K562 (cell line): ENCODE results near the gene FZD8.

Experiments used
- CTCF ChIP-seq, 3 experiments: IDR thresholded peaks in 2 of 3; conservative IDR thresholded peaks in 1 of 3; 2 replicates each; pipeline ENCODE4 v1.5.1; 2011 to 2012; ENCODE audit warnings: low read length in 3 of 3, mild to moderate bottlenecking in 3 of 3, control low read depth in 2 of 3, improper control_type of control experiment in 1 of 3, inconsistent platforms in 1 of 3, low read depth in 1 of 3, mixed read lengths in 1 of 3, moderate library complexity in 1 of 3; ENCODE audit not compliant: insufficient read depth in 2 of 3
- GTF2F1 ChIP-seq: IDR thresholded peaks from 2 replicates; pipeline ENCODE4 v1.6.1; 2011; ENCODE audit warnings: low read depth, low read length, improper control_type of control experiment
- HMG20A ChIP-seq: fragments of 450-650 bp; formaldehyde crosslinking; conservative IDR thresholded peaks from 2 replicates; pipeline ENCODE4 v1.4.0; 2020; ENCODE audit warnings: mild to moderate bottlenecking, mixed read lengths
- MAX ChIP-seq: sonication (generic); formaldehyde crosslinking; IDR thresholded peaks from 2 replicates; pipeline ENCODE4 v1.9.0; 2022; ENCODE audit warnings: mild to moderate bottlenecking, missing genetic modification reagents
- MYNN ChIP-seq, 2 experiments: sonication (generic); formaldehyde crosslinking in 1 of 2; IDR thresholded peaks; 2 replicates each; pipeline versions ENCODE4 v1.5.0 to v1.6.1; 2016 to 2020; ENCODE audit warnings: antibody characterized with exemption in 1 of 2, missing genetic modification reagents in 1 of 2
- NR3C1 ChIP-seq: sonication (generic); formaldehyde crosslinking; IDR thresholded peaks from 2 replicates; pipeline ENCODE4 v1.8.1; 2022; ENCODE audit warnings: missing genetic modification reagents
- PHF21A ChIP-seq: fragments of 450-650 bp; IDR thresholded peaks from 2 replicates; pipeline ENCODE4 v1.6.1; 2017; ENCODE audit warnings: low read depth, borderline replicate concordance
- PHF8 ChIP-seq: fragments of 200-600 bp; sonication (generic); IDR thresholded peaks from 2 replicates; pipeline ENCODE4 v1.6.1; 2012; ENCODE audit warnings: mixed run types, mild to moderate bottlenecking, inconsistent platforms, low read length, moderate library complexity, borderline replicate concordance
- POLR2AphosphoS5 ChIP-seq: IDR thresholded peaks from 2 replicates; pipeline ENCODE4 v1.6.1; 2011; ENCODE audit warnings: mild to moderate bottlenecking, low read depth, low read length, moderate library complexity; ENCODE audit not compliant: control insufficient read depth, insufficient read depth

GRCh38 chr10:35633006-35633980 is 8.8 kb downstream of the FZD8 start:
- TF ChIP-seq GTF2F1, result no peak
- TF ChIP-seq MYNN (IDR thresholded peaks at IDR 0.05), result no peak
- no peak for TF ChIP-seq MYNN (CRISPR knock-in tag; IDR thresholded peaks at IDR 0.05)
- TF ChIP-seq HMG20A, result no peak
- TF ChIP-seq PHF8, result no peak
- no peak for TF ChIP-seq MAX (CRISPR knock-in tag)
- no peak for TF ChIP-seq POLR2AphosphoS5
- TF ChIP-seq CTCF (IDR thresholded peaks at IDR 0.05 in 2 of 3, conservative IDR thresholded peaks at IDR 0.05 in 1 of 3; ENCODE audit: insufficient read depth in 2 of 3, low read depth in 1 of 3, low read length in 3 of 3), result no peak
- TF ChIP-seq NR3C1 (CRISPR knock-in tag), result no peak
- no peak for TF ChIP-seq PHF21A
